NCI-H69 (cell line): ENCODE measurements around the gene FEM1B.

Source experiments
- DNase-seq: peaks from one replicate; lab custom pipeline; 2025; lab: John Stamatoyannopoulos, UW

FEM1B gene

GRCh38 chr15:68325726-68326125 is 48.2 kb downstream of the FEM1B start:
- DNase-seq = peak; percentile 10

GRCh38 chr15:68326711-68327354 is 49.3 kb downstream of the FEM1B start:
- no peak for DNase-seq

- no peak for DNase-seq
Observed at GRCh38 chr15:68328443-68328842, 50.9 kb downstream of the FEM1B start.

- no peak for DNase-seq
Observed at GRCh38 chr15:68328964-68329363, 51.4 kb downstream of the FEM1B start.

GRCh38 chr15:68330416-68330815 is 52.9 kb downstream of the FEM1B start:
- DNase-seq = no peak

GRCh38 chr15:68330901-68331300 is 53.4 kb downstream of the FEM1B start:
- peak; percentile 83 for DNase-seq

GRCh38 chr15:68332266-68332665 is 54.7 kb downstream of the FEM1B start:
- no peak for DNase-seq

GRCh38 chr15:68333775-68334470 is 56.4 kb downstream of the FEM1B start:
- DNase-seq = peak; percentile 60

GRCh38 chr15:68334661-68335124 is 57.1 kb downstream of the FEM1B start:
- peak; percentile 4 for DNase-seq

- peak; percentile 90 for DNase-seq
Observed at GRCh38 chr15:68335251-68335650, 57.7 kb downstream of the FEM1B start.

- no peak for DNase-seq
Observed at GRCh38 chr15:68335655-68336054, 58.1 kb downstream of the FEM1B start.

GRCh38 chr15:68336516-68336915 is 59.0 kb downstream of the FEM1B start:
- no peak for DNase-seq

- no peak for DNase-seq
Observed at GRCh38 chr15:68337826-68338225, 60.3 kb downstream of the FEM1B start.

GRCh38 chr15:68339481-68339880 is 61.9 kb downstream of the FEM1B start:
- no peak for DNase-seq

- no peak for DNase-seq
Observed at GRCh38 chr15:68340726-68341671, 63.5 kb downstream of the FEM1B start.

- DNase-seq = no peak
Observed at GRCh38 chr15:68341760-68342725, 64.5 kb downstream of the FEM1B start.

GRCh38 chr15:68343579-68344225 is 66.2 kb downstream of the FEM1B start:
- no peak for DNase-seq

- DNase-seq = no peak
Observed at GRCh38 chr15:68344600-68344999, 67.1 kb downstream of the FEM1B start.
